ENCODE measurements around the gene SEMA3D.

DNA sequence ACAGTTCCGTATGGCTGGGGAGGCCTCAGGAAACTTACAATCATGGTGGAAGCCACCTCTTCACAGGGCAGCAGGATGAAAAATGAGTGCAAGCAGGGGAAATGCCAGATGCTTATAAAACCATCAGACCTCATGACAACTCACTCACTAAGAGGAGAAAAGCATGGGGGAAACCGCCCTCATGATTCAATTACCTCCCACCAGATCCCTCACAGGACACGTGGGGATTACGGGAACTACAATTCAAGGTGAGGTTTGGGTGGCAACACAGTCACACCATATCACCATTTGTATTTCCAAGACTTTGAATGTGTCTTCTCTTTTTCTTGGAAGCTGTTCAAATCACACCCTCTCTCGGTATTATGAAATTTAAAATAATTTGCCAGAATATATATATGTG is 80.1 kb downstream of the SEMA3D start:
- TF ChIP-seq, protein P1, sequence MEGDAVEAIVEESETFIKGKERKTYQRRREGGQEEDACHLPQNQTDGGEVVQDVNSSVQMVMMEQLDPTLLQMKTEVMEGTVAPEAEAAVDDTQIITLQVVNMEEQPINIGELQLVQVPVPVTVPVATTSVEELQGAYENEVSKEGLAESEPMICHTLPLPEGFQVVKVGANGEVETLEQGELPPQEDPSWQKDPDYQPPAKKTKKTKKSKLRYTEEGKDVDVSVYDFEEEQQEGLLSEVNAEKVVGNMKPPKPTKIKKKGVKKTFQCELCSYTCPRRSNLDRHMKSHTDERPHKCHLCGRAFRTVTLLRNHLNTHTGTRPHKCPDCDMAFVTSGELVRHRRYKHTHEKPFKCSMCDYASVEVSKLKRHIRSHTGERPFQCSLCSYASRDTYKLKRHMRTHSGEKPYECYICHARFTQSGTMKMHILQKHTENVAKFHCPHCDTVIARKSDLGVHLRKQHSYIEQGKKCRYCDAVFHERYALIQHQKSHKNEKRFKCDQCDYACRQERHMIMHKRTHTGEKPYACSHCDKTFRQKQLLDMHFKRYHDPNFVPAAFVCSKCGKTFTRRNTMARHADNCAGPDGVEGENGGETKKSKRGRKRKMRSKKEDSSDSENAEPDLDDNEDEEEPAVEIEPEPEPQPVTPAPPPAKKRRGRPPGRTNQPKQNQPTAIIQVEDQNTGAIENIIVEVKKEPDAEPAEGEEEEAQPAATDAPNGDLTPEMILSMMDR (IDR thresholded peaks at IDR 0.05), result no peak
- TF ChIP-seq POLR2A (IDR thresholded peaks at IDR 0.05), result no peak
